Left lung (tissue), 10 donors: Measurements from ENCODE around the gene NSUN3. TPM values are rescaled to one million over a fixed set of nuclear protein-coding genes. Genes with fewer than 3 reads are reported as not detected.

ENCODE experiments used
- ATAC-seq: fragments of 200-7000 bp; cut with Tn5 transposase; one replicate; pipeline ENCODE4 v1.9.1; 2020; ENCODE audit warnings: moderate library complexity
- DNase-seq, 4 donors: peaks; one replicate each; pipeline ENCODE4 v3.0.0-alpha.2; 2013 to 2020
- H3K27ac ChIP-seq, 2 donors: fragments of 200-600 bp; sonication (generic) in 1 of 2; one replicate each; pipeline versions ENCODE4 v1.5.0 to v1.8.0; 2020 to 2021
- H3K27me3 ChIP-seq, 2 donors: fragments of 200-600 bp; sonication (generic) in 1 of 2; one replicate each; pipeline versions ENCODE4 v1.5.0 to v1.8.0; 2020 to 2021
- H3K36me3 ChIP-seq, 2 donors: fragments of 200-600 bp; sonication (generic) in 1 of 2; one replicate each; pipeline versions ENCODE4 v1.5.0 to v1.8.0; 2020 to 2021
- H3K4me1 ChIP-seq, 2 donors: fragments of 200-600 bp; one replicate each; pipeline ENCODE4 v1.8.0; 2021
- H3K4me3 ChIP-seq, 2 donors: fragments of 200-600 bp; sonication (generic) in 1 of 2; one replicate each; pipeline versions ENCODE4 v1.5.0 to v1.8.0; 2020 to 2021; ENCODE audit warnings: mild to moderate bottlenecking in 1 of 2
- H3K9me3 ChIP-seq, 2 donors: fragments of 200-600 bp; sonication (generic) in 1 of 2; one replicate each; pipeline versions ENCODE4 v1.5.0 to v1.8.0; 2020 to 2021
- CTCF ChIP-seq, 2 donors: fragments of 200-600 bp; sonication (generic) in 1 of 2; IDR thresholded peaks; one replicate each; pipeline versions ENCODE4 v1.5.0 to v1.8.0; 2021; ENCODE audit warnings: antibody characterized with exemption in 2 of 2
- intact Hi-C, 2 donors: fragments of 100-400 bp; cut with DNase I; formaldehyde crosslinking; loops; one replicate each; pipeline versions ENCODE4 v1.11.2 to v1.14.2; 2022
- polyA plus RNA-seq, 6 donors: library from polyadenylated mRNA; unstranded; fragments of 120-200 nt; gene quantifications; one replicate each; pipeline ENCODE4 v1.2.1, GENCODE V29; 2013; ENCODE audit not compliant: insufficient read length in 6 of 6
- total RNA-seq, 2 donors: library from RNA; stranded (reverse); fragmentation: NEBNext Ultra II Directional; extraction: Animal tissue kit (Norgen Biotek cat#: 25700); gene quantifications; one replicate each; pipeline ENCODE4 v1.2.1, GENCODE V29; 2021
- donor health status: DM: no; HTN: yes; CAD: no.
- donor health status: DM: no; HTN: no; CAD: no.

NSUN3 gene
- total and polyA plus RNA-seq, 8 donors, result 13.4 to 18.8 (median 16.3) TPM

DNA sequence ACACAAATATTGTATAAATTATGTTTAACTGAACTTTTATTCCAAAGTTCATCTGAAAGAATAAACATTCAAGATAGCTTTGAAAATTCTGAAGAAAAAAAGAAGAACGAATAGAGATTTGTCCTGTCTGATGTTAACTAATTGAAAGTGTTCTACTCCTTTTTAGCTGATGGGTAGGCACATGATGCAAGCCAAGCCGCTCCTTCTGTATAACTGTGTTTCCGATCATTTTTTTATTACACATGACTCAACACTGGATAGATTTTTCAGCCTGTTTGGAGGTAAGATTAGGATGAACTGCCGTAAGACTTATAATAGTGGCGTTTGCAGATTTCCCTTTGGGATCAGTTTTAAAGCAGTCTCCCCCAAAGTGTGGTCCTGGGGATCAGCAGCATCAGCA lies 19.0 kb downstream of the NSUN3 start:
- no peak for ATAC-seq
- no peak for TF ChIP-seq CTCF (IDR thresholded peaks at IDR 0.05)
- no peak overlapping the region for H3K27ac ChIP-seq
- no peak for DNase-seq
- no peak overlapping the region for H3K4me3 ChIP-seq
- intact Hi-C loops, result no loop called here
- H3K27me3 ChIP-seq, result no peaks in the 10 kb centered on the region
- no peaks in the 10 kb centered on the region for H3K9me3 ChIP-seq
- H3K36me3 ChIP-seq, result peaks cover 0 to 29% of the 10 kb centered on the region in 2 donors
- peaks cover 0 to 5% of the 10 kb centered on the region in 2 donors for H3K4me1 ChIP-seq

GRCh38 chr3:94082391-94082937 lies 19.6 kb downstream of the NSUN3 start:
- H3K36me3 ChIP-seq, result peaks cover 0 to 25% of the 10 kb centered on the region in 2 donors
- peaks cover 0 to 5% of the 10 kb centered on the region in 2 donors for H3K4me1 ChIP-seq
- H3K4me3 ChIP-seq, result no peak overlapping the region
- H3K27ac ChIP-seq, result no peak overlapping the region
- no peak for DNase-seq
- intact Hi-C loops, result no loop called here
- ATAC-seq, result no peak
- TF ChIP-seq CTCF (IDR thresholded peaks at IDR 0.05), result no peak
- no peaks in the 10 kb centered on the region for H3K9me3 ChIP-seq
- no peaks in the 10 kb centered on the region for H3K27me3 ChIP-seq

GRCh38 chr3:94083261-94083660 lies 20.4 kb downstream of the NSUN3 start:
- H3K4me3 ChIP-seq, result no peak overlapping the region
- no peak for ATAC-seq
- peaks cover 0 to 25% of the 10 kb centered on the region in 2 donors for H3K36me3 ChIP-seq
- H3K27ac ChIP-seq, result no peak overlapping the region
- H3K4me1 ChIP-seq, result peaks cover 0 to 5% of the 10 kb centered on the region in 2 donors
- no peaks in the 10 kb centered on the region for H3K27me3 ChIP-seq
- intact Hi-C loops, result no loop called here
- H3K9me3 ChIP-seq, result no peaks in the 10 kb centered on the region
- TF ChIP-seq CTCF (IDR thresholded peaks at IDR 0.05), result no peak
- no peak for DNase-seq

DNA sequence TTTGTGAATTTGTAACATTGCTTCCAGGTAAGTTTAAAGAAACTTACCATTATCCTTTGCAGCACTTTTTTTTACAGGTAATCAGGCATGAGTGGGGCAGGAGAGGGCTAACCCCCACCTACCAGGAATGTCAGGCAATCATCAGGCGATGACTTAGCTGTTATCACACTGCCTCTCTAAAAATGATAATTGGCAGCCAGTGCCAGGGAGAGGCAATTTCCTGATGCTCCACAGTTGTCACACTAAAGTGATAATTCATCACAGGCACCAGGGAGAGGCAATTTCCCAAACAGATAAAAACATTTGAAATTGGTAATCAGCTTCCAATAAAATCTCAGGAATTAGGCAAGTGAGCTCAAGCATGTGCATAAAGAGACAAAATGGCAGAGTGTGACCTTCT lies 26.3 kb downstream of the NSUN3 start:
- no peak for ATAC-seq

GRCh38 chr3:94092086-94092485 lies 29.2 kb downstream of the NSUN3 start:
- no peak for TF ChIP-seq CTCF (IDR thresholded peaks at IDR 0.05)
- peaks cover 0 to 48% of the 10 kb centered on the region in 2 donors for H3K36me3 ChIP-seq
- H3K27me3 ChIP-seq, result no peaks in the 10 kb centered on the region
- ATAC-seq (peak; percentile 29), DNase-seq (no peak)
- no peak overlapping the region for H3K27ac ChIP-seq
- H3K4me3 ChIP-seq, result no peak overlapping the region
- H3K4me1 ChIP-seq, result no peaks in the 10 kb centered on the region
- no peaks in the 10 kb centered on the region for H3K9me3 ChIP-seq
- intact Hi-C loops, result no loop called here

More for the DNA sequence above, 26.3 kb downstream of the NSUN3 start:
- H3K27ac ChIP-seq, result no peak overlapping the region
- intact Hi-C loops, result no loop called here
- no peak for DNase-seq
- H3K4me3 ChIP-seq, result no peak overlapping the region
- TF ChIP-seq CTCF (IDR thresholded peaks at IDR 0.05), result no peak
- H3K4me1 ChIP-seq, result no peaks in the 10 kb centered on the region
- peaks cover 0 to 39% of the 10 kb centered on the region in 2 donors for H3K36me3 ChIP-seq
- no peaks in the 10 kb centered on the region for H3K9me3 ChIP-seq
- no peaks in the 10 kb centered on the region for H3K27me3 ChIP-seq
